Nasal cavity respiratory epithelium epithelial cell of viscerocranial mucosa (primary cell): ENCODE results near the gene UBE2E3. TPM values are rescaled to one million over a fixed set of nuclear protein-coding genes. Genes with fewer than 3 reads are reported as not detected.

Source experiments
- total RNA-seq: library from RNA; depleted of rRNA; stranded (reverse); fragments of >200 nt; gene quantifications from 2 replicates; pipeline ENCODE4 v1.2.3, GENCODE V29; 2014

Gene UBE2E3
- 29.7 and 45.5 TPM in 2 replicates for total RNA-seq

DNA sequence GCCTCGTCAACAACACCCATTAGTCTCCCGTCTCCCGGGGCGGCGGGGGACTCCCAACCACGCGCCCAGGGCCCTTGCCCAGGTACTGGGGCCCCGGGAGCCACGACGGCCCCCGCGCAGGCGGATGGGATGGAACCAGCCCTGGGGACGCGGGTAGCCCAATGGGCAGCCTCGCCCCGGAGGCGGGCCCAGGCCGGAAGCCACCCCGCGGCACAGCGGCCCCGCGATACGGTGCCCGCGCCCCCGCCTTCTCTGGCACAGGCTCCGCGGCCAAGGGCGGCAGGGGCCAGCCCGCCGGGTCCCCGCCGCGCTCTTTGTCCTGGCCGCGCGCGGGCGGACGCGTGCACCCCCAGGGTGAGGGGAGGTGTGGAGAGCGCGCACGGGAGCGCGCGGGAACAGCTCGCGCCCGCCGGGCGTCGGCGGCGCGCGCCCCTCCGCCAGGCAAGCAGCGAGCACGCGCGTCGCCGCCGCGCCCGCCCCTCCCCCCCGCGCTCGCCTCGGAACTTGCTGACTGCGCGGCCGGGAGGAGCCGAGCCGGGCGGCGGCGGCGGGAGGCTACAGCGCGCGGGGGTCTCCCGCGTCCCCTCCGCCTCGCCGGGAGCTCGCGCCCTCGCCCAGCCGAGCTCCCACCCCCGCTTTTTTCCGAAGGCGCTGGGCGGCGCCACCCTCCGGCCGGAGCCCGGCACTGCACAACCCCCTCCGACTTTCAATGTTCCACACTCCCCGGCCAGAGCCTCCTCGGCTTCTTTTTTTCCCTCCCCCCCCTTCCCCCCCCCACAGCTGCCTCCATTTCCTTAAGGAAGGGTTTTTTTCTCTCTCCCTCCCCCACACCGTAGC, at the start of gene UBE2E3:
UBE2E3 (plus strand) TSS at position 500 of the 837 bp plus-strand sequence. CDS start 1,438 bp downstream, outside the sequence.

